Mesendoderm (in vitro differentiated cells): ENCODE data around the gene SMC3.
A peak's percentile ranks its signal among the peaks of the same experiment; 100 is the strongest.

Source experiments
- DNase-seq: peaks from one replicate; pipeline ENCODE4 v3.0.0; 2013
- H2AK5ac ChIP-seq: 2 replicates; pipeline ENCODE4 v1.6.1; 2013; ENCODE audit warnings: low read length, inconsistent platforms
- H2BK120ac ChIP-seq: 2 replicates; pipeline ENCODE4 v1.6.1; 2013; ENCODE audit warnings: low read depth, mild to moderate bottlenecking, low read length, moderate library complexity, mixed read lengths
- H2BK15ac ChIP-seq: replicated peaks from 2 replicates; pipeline ENCODE4 v1.6.1; 2013; ENCODE audit warnings: low read depth, mild to moderate bottlenecking, moderate library complexity
- H2BK5ac ChIP-seq: 2 replicates; pipeline ENCODE4 v1.6.1; 2013; ENCODE audit warnings: low read length, inconsistent platforms
- H3K18ac ChIP-seq: 2 replicates; pipeline ENCODE4 v1.6.1; 2013; ENCODE audit warnings: mild to moderate bottlenecking, low read length, mixed read lengths
- H3K23ac ChIP-seq: one replicate; pipeline ENCODE4 v1.6.1; 2013; ENCODE audit warnings: low read length
- H3K27ac ChIP-seq: 2 replicates; pipeline ENCODE4 v1.5.1; 2013; ENCODE audit warnings: low read depth, mild to moderate bottlenecking, inconsistent platforms, low read length, moderate library complexity
- H3K27me3 ChIP-seq: 2 replicates; pipeline ENCODE4 v1.6.1; 2013; ENCODE audit warnings: low read length, control low read depth, mild to moderate bottlenecking, inconsistent platforms; ENCODE audit not compliant: insufficient read depth, poor library complexity
- H3K36me3 ChIP-seq: 2 replicates; pipeline ENCODE4 v1.6.1; 2013; ENCODE audit warnings: low read length, inconsistent platforms; ENCODE audit not compliant: control insufficient read depth, insufficient read depth
- H3K4ac ChIP-seq: one replicate; pipeline ENCODE4 v1.6.1; 2013; ENCODE audit warnings: low read depth, mild to moderate bottlenecking, low read length, moderate library complexity
- H3K4me1 ChIP-seq: 2 replicates; pipeline ENCODE4 v1.6.1; 2013; ENCODE audit warnings: low read depth, low read length, inconsistent platforms; ENCODE audit not compliant: control insufficient read depth
- H3K4me2 ChIP-seq: 2 replicates; pipeline ENCODE4 v1.6.1; 2013; ENCODE audit warnings: low read length
- H3K4me3 ChIP-seq: 2 replicates; pipeline ENCODE4 v1.5.1; 2013; ENCODE audit warnings: mild to moderate bottlenecking, low read length
- H3K56ac ChIP-seq: one replicate; pipeline ENCODE4 v1.6.1; 2013; ENCODE audit warnings: low read length
- H3K79me1 ChIP-seq: 2 replicates; pipeline ENCODE4 v1.6.1; 2013; ENCODE audit warnings: low read length, inconsistent platforms
- H3K79me2 ChIP-seq: 2 replicates; pipeline ENCODE4 v1.6.1; 2013; ENCODE audit warnings: mild to moderate bottlenecking, low read length; ENCODE audit not compliant: control insufficient read depth, insufficient read depth
- H3K9ac ChIP-seq: 2 replicates; pipeline ENCODE4 v1.6.1; 2013; ENCODE audit warnings: low read length, inconsistent platforms
- H4K5ac ChIP-seq: one replicate; pipeline ENCODE4 v1.6.1; 2013; ENCODE audit warnings: low read length
- H4K8ac ChIP-seq: one replicate; pipeline ENCODE4 v1.6.1; 2013; ENCODE audit warnings: low read depth, mild to moderate bottlenecking, control low read depth, low read length, moderate library complexity
- whole genome bisulfite sequencing: extraction: QIAGEN DNeasy Blood & Tissue Kit; methylation state at CpG from one replicate; pipeline ENCODE4 v1.1.7; 2013; ENCODE audit warnings: low lambda C conversion rate, missing lambda C conversion rate; ENCODE audit not compliant: insufficient coverage; ENCODE audit errors: extremely low coverage; 5-methylcytosine and 5-hydroxymethylcytosine counted together

SMC3 gene

GRCh38 chr10:110546499-110547110, 20.9 kb upstream of the SMC3 start:
- Histone ChIP-seq H3K23ac (no peak overlapping the region), H3K4me3 (no peak overlapping the region), H2BK120ac (no peak overlapping the region), H4K8ac (no peak overlapping the region), H4K5ac (no peak overlapping the region), H3K56ac (no peak overlapping the region), H2BK5ac (no peak overlapping the region), H3K4ac (no peak overlapping the region), H3K27me3 (no peaks in the 10 kb centered on the region), H3K4me2 (no peak overlapping the region), H3K79me1 (no peaks in the 10 kb centered on the region), H3K18ac (no peak overlapping the region), H3K36me3 (no peaks in the 10 kb centered on the region), H3K27ac (no peak overlapping the region), H3K9ac (no peak overlapping the region), H3K4me1 (peaks cover 6% of the 10 kb centered on the region), H2BK15ac (no peak overlapping the region), H3K79me2 (no peaks in the 10 kb centered on the region), H2AK5ac (no peak overlapping the region)
- no peak for DNase-seq
- no CpG with 5 or more reads among the region's 7 CpGs for WGBS

GRCh38 chr10:110547139-110547761, 20.2 kb upstream of the SMC3 start:
- Histone ChIP-seq H3K23ac (no peak overlapping the region), H2BK120ac (no peak overlapping the region), H3K79me1 (no peaks in the 10 kb centered on the region), H3K4me2 (no peak overlapping the region), H3K27ac (no peak overlapping the region), H4K8ac (no peak overlapping the region), H3K4me1 (peaks cover 6% of the 10 kb centered on the region), H3K4ac (no peak overlapping the region), H2AK5ac (no peak overlapping the region), H3K9ac (no peak overlapping the region), H2BK5ac (no peak overlapping the region), H4K5ac (no peak overlapping the region), H3K56ac (no peak overlapping the region), H3K36me3 (no peaks in the 10 kb centered on the region), H3K79me2 (no peaks in the 10 kb centered on the region), H3K18ac (no peak overlapping the region), H3K4me3 (no peak overlapping the region), H3K27me3 (no peaks in the 10 kb centered on the region), H2BK15ac (no peak overlapping the region)
- WGBS: 100% methylated on average over 1 of the region's 8 CpGs
- DNase-seq: peak; percentile 77

- Histone ChIP-seq H2BK5ac (no peak overlapping the region), H3K18ac (no peak overlapping the region), H4K8ac (no peak overlapping the region), H2AK5ac (no peak overlapping the region), H3K4ac (no peak overlapping the region), H3K56ac (no peak overlapping the region), H2BK120ac (no peak overlapping the region), H3K23ac (no peak overlapping the region), H3K27me3 (no peaks in the 10 kb centered on the region), H3K9ac (no peak overlapping the region), H3K79me2 (no peaks in the 10 kb centered on the region), H4K5ac (no peak overlapping the region), H3K4me2 (no peak overlapping the region), H3K4me3 (no peak overlapping the region), H3K27ac (no peak overlapping the region), H3K79me1 (no peaks in the 10 kb centered on the region), H2BK15ac (peak overlapping the region; percentile 23), H3K4me1 (peaks cover 6% of the 10 kb centered on the region), H3K36me3 (no peaks in the 10 kb centered on the region)
- peak; percentile 57 for DNase-seq
- WGBS: no CpG with 5 or more reads among the region's 5 CpGs
Observed at GRCh38 chr10:110548002-110548401, 19.5 kb upstream of the SMC3 start.

- no peaks in the 10 kb centered on the region for H3K79me2 ChIP-seq
- no peak overlapping the region for H3K9ac ChIP-seq
- H3K4ac ChIP-seq: no peak overlapping the region
- no peak for DNase-seq
- no peaks in the 10 kb centered on the region for H3K36me3 ChIP-seq
- no peaks in the 10 kb centered on the region for H3K27me3 ChIP-seq
- no peak overlapping the region for H2AK5ac ChIP-seq
- no peak overlapping the region for H3K18ac ChIP-seq
- H3K56ac ChIP-seq: no peak overlapping the region
- peaks cover 6% of the 10 kb centered on the region for H3K4me1 ChIP-seq
- H2BK5ac ChIP-seq: no peak overlapping the region
- H3K27ac ChIP-seq: no peak overlapping the region
- no peaks in the 10 kb centered on the region for H3K79me1 ChIP-seq
- no peak overlapping the region for H4K8ac ChIP-seq
- H3K23ac ChIP-seq: no peak overlapping the region
- no CpG with 5 or more reads among the region's 5 CpGs for WGBS
- H3K4me2 ChIP-seq: no peak overlapping the region
- H4K5ac ChIP-seq: no peak overlapping the region
- H2BK120ac ChIP-seq: no peak overlapping the region
- no peak overlapping the region for H3K4me3 ChIP-seq
- no peak overlapping the region for H2BK15ac ChIP-seq
Observed at GRCh38 chr10:110549211-110549610, 18.3 kb upstream of the SMC3 start.

- no peak overlapping the region for H4K5ac ChIP-seq
- H3K36me3 ChIP-seq: no peaks in the 10 kb centered on the region
- H3K56ac ChIP-seq: no peak overlapping the region
- no peak overlapping the region for H4K8ac ChIP-seq
- DNase-seq: peak; percentile 93
- no peaks in the 10 kb centered on the region for H3K79me2 ChIP-seq
- no CpG with 5 or more reads among the region's 2 CpGs for WGBS
- no peak overlapping the region for H2BK5ac ChIP-seq
- H3K4me3 ChIP-seq: no peak overlapping the region
- no peak overlapping the region for H3K23ac ChIP-seq
- H2BK120ac ChIP-seq: no peak overlapping the region
- peak overlapping the region; percentile 65 for H2BK15ac ChIP-seq
- no peak overlapping the region for H3K4ac ChIP-seq
- peaks cover 6% of the 10 kb centered on the region for H3K4me1 ChIP-seq
- no peak overlapping the region for H2AK5ac ChIP-seq
- no peak overlapping the region for H3K9ac ChIP-seq
- no peak overlapping the region for H3K4me2 ChIP-seq
- no peaks in the 10 kb centered on the region for H3K27me3 ChIP-seq
- H3K79me1 ChIP-seq: no peaks in the 10 kb centered on the region
- H3K27ac ChIP-seq: no peak overlapping the region
- no peak overlapping the region for H3K18ac ChIP-seq
Observed at GRCh38 chr10:110553905-110554304, 13.6 kb upstream of the SMC3 start.

- no peak overlapping the region for H4K8ac ChIP-seq
- no peaks in the 10 kb centered on the region for H3K79me2 ChIP-seq
- no peaks in the 10 kb centered on the region for H3K27me3 ChIP-seq
- no peak overlapping the region for H2BK120ac ChIP-seq
- no peaks in the 10 kb centered on the region for H3K79me1 ChIP-seq
- no peak overlapping the region for H3K4ac ChIP-seq
- no peak overlapping the region for H3K9ac ChIP-seq
- no peak overlapping the region for H2AK5ac ChIP-seq
- no peak overlapping the region for H3K27ac ChIP-seq
- no CpG with 5 or more reads among the region's 1 CpG for WGBS
- H3K36me3 ChIP-seq: no peaks in the 10 kb centered on the region
- no peak overlapping the region for H4K5ac ChIP-seq
- H3K4me3 ChIP-seq: no peak overlapping the region
- no peak overlapping the region for H2BK5ac ChIP-seq
- no peak overlapping the region for H3K18ac ChIP-seq
- no peak overlapping the region for H3K4me2 ChIP-seq
- no peak for DNase-seq
- no peak overlapping the region for H3K56ac ChIP-seq
- no peak overlapping the region for H3K23ac ChIP-seq
- no peak overlapping the region for H2BK15ac ChIP-seq
- peaks cover 2% of the 10 kb centered on the region for H3K4me1 ChIP-seq
Observed at GRCh38 chr10:110556296-110556695, 11.2 kb upstream of the SMC3 start.
